Measurements from ENCODE around the gene TUBGCP3.

GRCh38 chr13:112525356-112525945 lies 62.5 kb downstream of the TUBGCP3 start:
- TF ChIP-seq POLR2A (IDR thresholded peaks at IDR 0.05; ENCODE audit: low read length) (no peak), GATA1 (IDR thresholded peaks at IDR 0.05; ENCODE audit: low read depth, low read length) (no peak)

All from erythroblast (primary cell).